ENCODE data around the gene CLEC11A. TPM values are rescaled to one million over a fixed set of nuclear protein-coding genes. Genes with fewer than 3 reads are reported as not detected.
"Not testable (repeated sequence)": the region's sequence is repeated elsewhere in the genome, so short reads cannot be mapped to it uniquely, and the experiment has no call there.

The CLEC11A gene
- total and polyA plus RNA-seq, 10 of the 15 experiments (the other 5 are each of a cell fraction or from before 2014, with no cell fraction given) = not detected

DNA sequence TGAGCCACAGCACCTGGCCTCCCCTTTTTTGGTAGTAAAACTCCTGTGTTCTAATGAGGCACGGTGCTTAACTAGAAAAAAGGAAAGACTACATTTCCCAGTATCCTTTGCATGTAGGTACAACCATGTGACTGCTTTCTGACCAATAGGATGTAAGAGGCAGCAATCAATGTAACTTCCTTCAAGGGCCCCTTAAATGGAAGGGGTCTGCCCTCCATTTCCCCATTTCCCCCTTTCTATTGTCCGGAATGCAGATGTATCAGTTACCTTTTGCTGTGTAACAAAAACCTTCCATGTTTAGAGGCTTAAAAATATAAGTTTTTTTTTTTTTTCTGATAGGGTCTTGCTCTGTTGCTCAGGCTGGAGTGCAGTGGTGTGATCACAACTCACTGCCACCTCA lies 49.3 kb downstream of the CLEC11A start (continued):
- TF ChIP-seq NFYB (IDR thresholded peaks at IDR 0.05; ENCODE audit: insufficient read depth, low read depth, low read length) (peak; percentile 97), NRF1 (conservative IDR thresholded peaks at IDR 0.05; ENCODE audit: low read depth, low read length) (no peak), ZNF274 (IDR thresholded peaks at IDR 0.05; ENCODE audit: insufficient read depth, insufficient read length) (no peak), GATAD2B (conservative IDR thresholded peaks at IDR 0.05; ENCODE audit: low read depth) (no peak), ZNF384 (IDR thresholded peaks at IDR 0.05; ENCODE audit: borderline replicate concordance, low read depth, low read length) (no peak), RAD51 (IDR thresholded peaks at IDR 0.05) (peak; percentile 48; the same call in 1 of the 2 replicates), MTA3 (IDR thresholded peaks at IDR 0.05; ENCODE audit: borderline replicate concordance, low read length) (no peak), HCFC1 (IDR thresholded peaks at IDR 0.05; ENCODE audit: low read length) (peak; percentile 63), SIX5 (IDR thresholded peaks at IDR 0.05; ENCODE audit: low read depth, low read length, severe bottlenecking) (peak; percentile 65), EED (IDR thresholded peaks at IDR 0.05; ENCODE audit: low read depth) (no peak), BACH1 (IDR thresholded peaks at IDR 0.05; ENCODE audit: borderline replicate concordance) (no peak), ZBED1 (IDR thresholded peaks at IDR 0.05; ENCODE audit: borderline replicate concordance) (no peak), SMARCA5 (IDR thresholded peaks at IDR 0.05) (no peak)
- TF ChIP-seq, protein P1, sequence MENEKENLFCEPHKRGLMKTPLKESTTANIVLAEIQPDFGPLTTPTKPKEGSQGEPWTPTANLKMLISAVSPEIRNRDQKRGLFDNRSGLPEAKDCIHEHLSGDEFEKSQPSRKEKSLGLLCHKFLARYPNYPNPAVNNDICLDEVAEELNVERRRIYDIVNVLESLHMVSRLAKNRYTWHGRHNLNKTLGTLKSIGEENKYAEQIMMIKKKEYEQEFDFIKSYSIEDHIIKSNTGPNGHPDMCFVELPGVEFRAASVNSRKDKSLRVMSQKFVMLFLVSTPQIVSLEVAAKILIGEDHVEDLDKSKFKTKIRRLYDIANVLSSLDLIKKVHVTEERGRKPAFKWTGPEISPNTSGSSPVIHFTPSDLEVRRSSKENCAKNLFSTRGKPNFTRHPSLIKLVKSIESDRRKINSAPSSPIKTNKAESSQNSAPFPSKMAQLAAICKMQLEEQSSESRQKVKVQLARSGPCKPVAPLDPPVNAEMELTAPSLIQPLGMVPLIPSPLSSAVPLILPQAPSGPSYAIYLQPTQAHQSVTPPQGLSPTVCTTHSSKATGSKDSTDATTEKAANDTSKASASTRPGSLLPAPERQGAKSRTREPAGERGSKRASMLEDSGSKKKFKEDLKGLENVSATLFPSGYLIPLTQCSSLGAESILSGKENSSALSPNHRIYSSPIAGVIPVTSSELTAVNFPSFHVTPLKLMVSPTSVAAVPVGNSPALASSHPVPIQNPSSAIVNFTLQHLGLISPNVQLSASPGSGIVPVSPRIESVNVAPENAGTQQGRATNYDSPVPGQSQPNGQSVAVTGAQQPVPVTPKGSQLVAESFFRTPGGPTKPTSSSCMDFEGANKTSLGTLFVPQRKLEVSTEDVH (IDR thresholded peaks at IDR 0.05; ENCODE audit: low read depth, partially characterized antibody) = no peak
- TF ChIP-seq, protein P2, sequence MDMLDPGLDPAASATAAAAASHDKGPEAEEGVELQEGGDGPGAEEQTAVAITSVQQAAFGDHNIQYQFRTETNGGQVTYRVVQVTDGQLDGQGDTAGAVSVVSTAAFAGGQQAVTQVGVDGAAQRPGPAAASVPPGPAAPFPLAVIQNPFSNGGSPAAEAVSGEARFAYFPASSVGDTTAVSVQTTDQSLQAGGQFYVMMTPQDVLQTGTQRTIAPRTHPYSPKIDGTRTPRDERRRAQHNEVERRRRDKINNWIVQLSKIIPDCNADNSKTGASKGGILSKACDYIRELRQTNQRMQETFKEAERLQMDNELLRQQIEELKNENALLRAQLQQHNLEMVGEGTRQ (IDR thresholded peaks at IDR 0.05; ENCODE audit: borderline replicate concordance, low read depth, low read length) = peak; percentile 26
- TF ChIP-seq, protein P3, sequence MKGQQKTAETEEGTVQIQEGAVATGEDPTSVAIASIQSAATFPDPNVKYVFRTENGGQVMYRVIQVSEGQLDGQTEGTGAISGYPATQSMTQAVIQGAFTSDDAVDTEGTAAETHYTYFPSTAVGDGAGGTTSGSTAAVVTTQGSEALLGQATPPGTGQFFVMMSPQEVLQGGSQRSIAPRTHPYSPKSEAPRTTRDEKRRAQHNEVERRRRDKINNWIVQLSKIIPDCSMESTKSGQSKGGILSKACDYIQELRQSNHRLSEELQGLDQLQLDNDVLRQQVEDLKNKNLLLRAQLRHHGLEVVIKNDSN (IDR thresholded peaks at IDR 0.05; ENCODE audit: borderline replicate concordance, extremely low read length, insufficient read depth, low read depth, low read length) = peak; percentile 47
- TF ChIP-seq, protein P4, sequence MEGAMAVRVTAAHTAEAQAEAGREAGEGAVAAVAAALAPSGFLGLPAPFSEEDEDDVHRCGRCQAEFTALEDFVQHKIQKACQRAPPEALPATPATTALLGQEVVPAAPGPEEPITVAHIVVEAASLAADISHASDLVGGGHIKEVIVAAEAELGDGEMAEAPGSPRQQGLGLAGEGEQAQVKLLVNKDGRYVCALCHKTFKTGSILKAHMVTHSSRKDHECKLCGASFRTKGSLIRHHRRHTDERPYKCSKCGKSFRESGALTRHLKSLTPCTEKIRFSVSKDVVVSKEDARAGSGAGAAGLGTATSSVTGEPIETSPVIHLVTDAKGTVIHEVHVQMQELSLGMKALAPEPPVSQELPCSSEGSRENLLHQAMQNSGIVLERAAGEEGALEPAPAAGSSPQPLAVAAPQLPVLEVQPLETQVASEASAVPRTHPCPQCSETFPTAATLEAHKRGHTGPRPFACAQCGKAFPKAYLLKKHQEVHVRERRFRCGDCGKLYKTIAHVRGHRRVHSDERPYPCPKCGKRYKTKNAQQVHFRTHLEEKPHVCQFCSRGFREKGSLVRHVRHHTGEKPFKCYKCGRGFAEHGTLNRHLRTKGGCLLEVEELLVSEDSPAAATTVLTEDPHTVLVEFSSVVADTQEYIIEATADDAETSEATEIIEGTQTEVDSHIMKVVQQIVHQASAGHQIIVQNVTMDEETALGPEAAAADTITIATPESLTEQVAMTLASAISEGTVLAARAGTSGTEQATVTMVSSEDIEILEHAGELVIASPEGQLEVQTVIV (IDR thresholded peaks at IDR 0.05; ENCODE audit: borderline replicate concordance, partially characterized antibody) = no peak

DNA sequence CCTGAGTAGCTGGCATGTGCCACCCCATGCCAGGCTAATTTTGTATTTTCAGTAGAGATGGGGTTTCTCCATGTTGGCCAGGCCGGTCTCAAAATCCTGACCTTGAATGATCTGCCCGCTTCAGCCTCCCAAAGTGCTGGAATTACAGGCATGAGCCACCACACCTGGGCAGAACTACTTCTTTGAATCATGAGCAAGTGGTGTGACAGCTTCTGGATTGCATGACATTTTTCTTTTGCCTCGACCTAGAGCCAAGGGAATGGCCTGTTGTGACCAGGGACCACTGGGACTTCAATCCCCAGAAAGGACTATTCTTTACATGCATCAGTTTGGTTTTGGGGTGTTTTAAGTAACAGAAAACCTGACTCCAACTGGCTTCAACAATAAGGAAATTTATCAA lies 49.7 kb downstream of the CLEC11A start:
- H2AFZ ChIP-seq (ENCODE audit: control insufficient read depth, low read depth, low read length); H3K4me1 ChIP-seq (ENCODE audit: control insufficient read depth, insufficient read depth, low read length): not testable (repeated sequence)
- 58% methylated on average over 3 of the region's 3 CpGs for WGBS (ENCODE audit: insufficient coverage, insufficient replicate concordance, low lambda C conversion rate, missing lambda C conversion rate)

More for the DNA sequence above, 49.7 kb downstream of the CLEC11A start:
- H3K79me2 ChIP-seq (ENCODE audit: control insufficient read depth, insufficient read depth, low read length); H3K9ac ChIP-seq (ENCODE audit: control insufficient read depth, insufficient read depth, low read length); intact Hi-C loops (cut with micrococcal nuclease; ENCODE audit: unreplicated experiment); H3K27ac ChIP-seq (ENCODE audit: control insufficient read depth, insufficient read depth); POLR2A ChIA-PET; FAIRE-seq; H3K4me3 ChIP-seq; H4K20me1 ChIP-seq (ENCODE audit: control insufficient read depth, insufficient read depth); H3K27me3 ChIP-seq (replicated peaks in 1 of 2; ENCODE audit: control insufficient read depth in 2 of 2, insufficient read depth in 2 of 2, low read length in 1 of 2); ATAC-seq; H3K4me2 ChIP-seq (ENCODE audit: control insufficient read depth, insufficient read depth); DNase-seq (ENCODE audit: low read depth, low spot score); in situ Hi-C loops (cut with MboI); H3K36me3 ChIP-seq (ENCODE audit: control insufficient read depth in 2 of 2, insufficient read depth in 2 of 2, low read length in 1 of 2); BruUV-seq (replicated peaks); H3K9me3 ChIP-seq (replicated peaks; ENCODE audit: control insufficient read depth, insufficient read depth, low read length): not testable (repeated sequence)
- CTCF ChIA-PET = interaction anchor here (1.4 to 1.5 kb wide), 2 partner anchors 149 to 217 kb away, joined by 3 to 5 read pairs; no protein-coding TSS in a partner anchor
- SMC1A ChIA-PET (ENCODE audit: uncharacterized antibody, unreplicated experiment) = interaction anchor here (0.5 kb wide), 1 partner anchor 183 kb away, joined by 3 read pairs; no protein-coding TSS in a partner anchor
- RAD21 ChIA-PET (ENCODE audit: unreplicated experiment) = interaction anchor here (1.2 kb wide), 1 partner anchor 19 kb away, joined by 3 read pairs; no protein-coding TSS in a partner anchor
